ENCODE results near the gene ROR2.
A peak's percentile ranks its signal among the peaks of the same experiment; 100 is the strongest.

ROR2 gene

DNA sequence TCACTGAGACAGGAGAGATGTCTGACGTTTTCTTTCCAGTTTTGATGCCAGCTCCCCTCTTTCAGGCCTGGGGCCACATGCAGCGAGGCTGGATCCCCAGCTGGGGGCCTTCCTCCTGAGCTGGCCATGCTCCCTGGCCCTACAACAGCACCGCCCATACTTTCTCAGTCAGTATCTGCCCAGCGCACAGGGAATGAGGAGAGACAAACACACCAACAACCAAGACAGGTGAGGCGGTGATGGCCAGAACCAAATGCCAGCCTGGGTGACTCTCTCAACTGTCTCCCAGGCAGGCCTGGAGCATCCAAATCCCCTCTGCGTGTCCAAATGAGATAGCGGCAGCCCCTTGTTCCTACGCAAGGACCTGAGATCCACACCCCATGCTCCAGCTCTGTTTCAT, 109.6 kb downstream of the ROR2 start:
- no peak for DNase-seq

DNA sequence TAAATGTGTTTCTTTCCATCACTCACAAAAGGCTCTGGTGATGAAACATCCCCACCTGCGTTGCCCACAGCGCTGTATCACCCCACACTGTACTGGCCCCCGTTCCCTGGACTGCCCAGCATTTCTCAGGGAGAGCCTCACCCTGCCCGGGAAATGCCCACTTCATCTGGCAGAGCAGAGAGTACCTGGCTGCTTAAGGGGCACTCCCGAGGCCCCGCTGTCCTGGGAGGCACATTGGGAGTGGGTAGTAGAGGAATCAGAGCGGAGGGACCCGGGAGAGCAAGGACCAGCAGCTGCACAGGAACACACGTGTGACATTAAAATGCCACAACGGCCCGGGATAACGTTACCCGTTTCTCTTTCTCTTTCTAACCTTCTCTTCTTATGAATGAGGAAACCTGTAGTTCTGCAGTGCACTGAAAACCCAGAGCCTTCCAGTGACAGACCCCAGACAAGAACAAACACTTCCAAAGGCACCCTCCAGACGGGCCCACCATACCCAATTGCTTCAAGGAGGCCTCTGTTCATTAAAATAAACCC, 110.0 kb downstream of the ROR2 start:
- no peak for DNase-seq

DNA sequence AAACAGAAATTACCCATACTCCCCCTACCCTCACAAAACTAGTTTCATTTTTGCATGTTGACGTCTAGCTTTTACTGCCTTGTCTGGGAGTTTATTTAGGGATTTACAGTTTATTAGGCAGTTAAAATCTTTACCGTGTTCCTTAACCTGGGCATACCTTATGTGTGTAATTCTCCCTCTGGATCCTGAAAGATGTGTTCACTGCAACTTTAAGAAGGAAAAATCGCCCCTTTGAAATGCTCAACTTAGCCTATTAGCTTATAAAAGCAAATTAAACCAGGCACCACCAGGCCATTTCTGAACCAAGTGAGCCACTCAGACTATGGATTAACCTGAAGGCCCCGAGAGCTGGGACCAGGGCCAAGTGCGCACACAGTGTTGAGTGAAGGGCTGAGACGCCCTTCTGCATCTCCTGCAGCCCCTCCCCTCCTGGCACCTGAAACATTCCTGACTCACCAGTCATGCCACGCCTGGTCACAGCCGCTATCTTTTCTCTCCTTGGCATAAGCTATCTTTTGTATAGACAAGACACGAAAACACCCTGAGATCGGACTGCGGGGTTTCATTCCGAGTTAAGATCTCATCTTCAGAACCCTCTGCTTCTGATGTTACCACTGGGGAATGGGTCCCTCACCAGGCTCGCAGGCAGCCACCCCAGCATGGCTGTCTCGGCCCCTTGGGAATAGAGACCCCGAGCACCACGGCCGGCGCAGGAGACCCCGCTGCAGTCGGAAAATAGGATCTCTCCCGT, 111.9 kb downstream of the ROR2 start:
- DNase-seq = no peak

DNA sequence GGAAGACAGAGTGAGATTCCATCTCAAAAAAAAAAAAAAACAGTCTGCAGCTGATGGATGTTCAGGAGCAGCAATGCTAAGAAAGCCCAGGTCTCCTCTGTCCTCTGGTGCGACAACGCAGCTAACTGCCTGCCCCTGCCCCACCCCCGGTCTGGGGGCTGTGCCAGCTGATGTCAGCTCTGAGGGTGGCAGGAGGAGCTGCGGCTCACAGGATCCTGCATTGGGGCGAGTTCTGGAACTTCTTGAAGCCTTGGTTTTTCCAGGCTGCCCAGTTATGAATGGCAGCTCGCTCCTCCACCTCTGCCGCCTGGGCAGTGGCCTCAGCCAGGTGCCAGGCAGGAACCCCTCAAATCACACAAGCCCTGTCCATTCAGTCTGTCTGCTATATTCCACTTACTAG, 113.5 kb downstream of the ROR2 start:
- no peak for DNase-seq

DNA sequence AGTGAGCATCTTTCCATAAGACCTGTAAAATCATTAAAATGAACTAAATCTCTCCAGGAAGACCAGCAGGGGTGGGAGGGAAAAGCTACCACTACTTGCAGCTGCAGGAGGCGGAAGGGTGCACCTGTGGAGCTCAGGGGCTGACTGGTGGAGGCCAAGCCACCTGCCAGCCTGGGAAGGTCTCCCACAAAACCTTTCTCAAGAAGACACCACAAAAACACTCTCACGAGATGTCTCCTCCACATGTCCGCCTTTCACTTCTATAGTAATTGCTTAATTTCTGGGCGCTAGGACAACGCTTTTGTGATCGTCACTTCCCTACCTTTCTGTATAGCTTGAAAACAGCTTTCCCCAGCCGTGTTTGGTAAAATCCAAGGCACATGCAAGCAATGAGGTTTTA, 114.4 kb downstream of the ROR2 start:
- DNase-seq = no peak

DNA sequence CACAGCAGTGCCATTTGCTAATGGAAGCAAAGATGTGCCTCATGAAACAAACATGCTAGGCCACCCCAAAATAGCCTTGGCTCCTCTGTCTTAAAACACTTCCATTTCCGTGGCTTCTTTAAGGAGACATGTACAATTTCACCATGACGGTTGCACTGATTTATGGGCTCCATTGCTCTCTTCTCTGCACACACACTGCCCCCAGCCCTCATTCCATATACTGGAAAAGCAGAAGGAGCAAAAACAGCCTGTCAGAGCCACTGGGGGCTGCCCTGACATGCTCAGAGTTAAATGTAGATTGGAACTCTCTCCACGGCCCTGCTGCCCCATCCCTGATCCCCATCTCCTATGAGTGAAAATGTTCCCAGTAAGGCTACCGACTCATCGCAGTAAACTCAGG, 114.8 kb downstream of the ROR2 start:
- no peak for DNase-seq

DNA sequence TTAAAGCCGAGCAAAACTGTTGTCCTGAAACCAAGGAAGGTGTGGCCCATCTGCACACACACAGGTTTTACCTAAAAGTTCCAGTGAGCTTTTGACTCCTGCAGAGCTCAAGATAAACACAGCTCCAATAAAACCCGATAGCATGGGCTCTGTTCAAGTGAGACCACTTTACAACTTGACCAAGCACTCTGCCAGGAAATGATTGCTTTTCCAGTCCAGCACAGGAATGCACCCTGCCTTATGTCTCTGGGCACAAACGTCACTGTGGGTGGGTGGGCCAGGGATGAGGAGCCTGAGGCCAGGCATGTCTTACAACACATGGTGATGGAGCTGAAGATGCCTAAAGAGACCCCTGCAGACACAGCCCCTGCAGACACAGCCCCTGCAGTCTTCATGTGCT, 115.3 kb downstream of the ROR2 start:
- DNase-seq = no peak

DNA sequence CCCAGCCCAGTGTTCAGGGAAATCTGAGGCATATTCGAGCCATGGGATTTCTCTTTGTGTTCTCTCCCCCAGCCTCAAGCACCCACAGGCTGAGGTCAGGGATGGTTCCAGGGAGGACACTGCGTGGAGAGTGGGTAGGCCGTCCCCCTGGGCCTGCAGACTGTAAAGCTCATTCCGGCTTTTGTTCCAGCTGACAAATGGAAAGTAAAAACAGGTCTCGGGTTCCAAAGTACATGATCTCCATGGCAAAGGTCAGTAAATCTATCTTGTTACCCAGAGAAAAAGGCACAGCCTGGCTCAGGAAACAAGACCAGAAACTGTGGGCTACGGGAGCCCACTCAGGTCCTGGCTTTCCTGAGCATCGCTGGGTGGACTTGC, 116.2 kb downstream of the ROR2 start:
- DNase-seq = no peak

DNA sequence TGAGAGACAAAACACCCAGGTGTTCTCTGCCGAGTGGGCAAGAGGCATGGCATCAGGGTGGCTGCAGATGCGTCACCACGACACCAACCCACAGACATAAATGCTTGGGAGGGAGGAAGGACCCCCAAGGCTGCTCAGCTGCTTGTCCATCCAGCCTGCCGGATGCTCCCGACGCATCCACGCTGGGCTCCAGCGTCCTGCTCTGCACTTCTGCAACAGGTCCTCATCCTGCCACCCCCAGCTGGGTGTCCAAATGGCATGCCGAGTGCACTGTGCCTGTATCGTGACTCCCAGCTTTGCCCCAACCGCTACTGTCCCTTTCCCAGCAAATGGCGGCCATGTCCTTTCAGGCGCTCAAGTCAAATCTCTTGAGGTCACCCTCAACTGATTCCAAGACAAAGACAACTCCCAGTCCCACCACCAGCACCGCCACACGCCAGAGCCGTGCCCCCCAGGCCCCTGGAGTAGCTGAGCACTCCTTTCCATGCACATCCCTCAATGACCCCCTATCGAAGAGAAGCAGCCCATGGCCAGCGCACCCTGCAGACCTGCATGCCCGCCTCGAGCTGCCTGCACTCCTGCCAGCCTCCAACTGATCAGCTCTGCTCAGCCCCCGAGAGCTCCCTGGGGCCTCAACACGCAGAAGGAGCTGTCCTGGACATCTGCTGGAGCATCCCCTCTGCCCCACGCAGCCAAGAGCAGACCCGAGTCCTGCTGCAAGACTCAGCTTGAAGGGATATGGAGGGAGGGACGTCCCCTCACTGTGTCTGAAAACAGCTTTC, 116.7 kb downstream of the ROR2 start:
- DNase-seq = no peak

DNA sequence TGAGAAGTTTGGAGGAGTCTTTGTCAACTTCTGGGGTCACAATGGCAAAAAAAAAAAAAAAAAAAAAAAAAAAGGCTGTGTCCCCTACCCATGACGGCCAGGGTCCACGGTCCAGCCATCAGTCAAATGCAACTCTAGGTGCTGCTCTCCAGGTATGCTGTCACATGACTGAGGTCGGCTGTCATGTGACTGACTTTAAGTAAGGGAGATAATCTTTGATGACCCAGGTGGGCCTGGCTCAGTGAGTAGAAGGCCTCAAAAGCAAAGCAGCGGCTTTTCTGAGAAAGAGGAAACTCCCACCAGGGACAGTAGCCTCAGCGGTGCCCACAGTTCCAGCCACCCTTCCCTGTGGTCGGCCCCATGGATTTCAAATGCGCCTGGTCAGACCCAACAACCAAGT, 117.7 kb downstream of the ROR2 start:
- no peak for DNase-seq

DNA sequence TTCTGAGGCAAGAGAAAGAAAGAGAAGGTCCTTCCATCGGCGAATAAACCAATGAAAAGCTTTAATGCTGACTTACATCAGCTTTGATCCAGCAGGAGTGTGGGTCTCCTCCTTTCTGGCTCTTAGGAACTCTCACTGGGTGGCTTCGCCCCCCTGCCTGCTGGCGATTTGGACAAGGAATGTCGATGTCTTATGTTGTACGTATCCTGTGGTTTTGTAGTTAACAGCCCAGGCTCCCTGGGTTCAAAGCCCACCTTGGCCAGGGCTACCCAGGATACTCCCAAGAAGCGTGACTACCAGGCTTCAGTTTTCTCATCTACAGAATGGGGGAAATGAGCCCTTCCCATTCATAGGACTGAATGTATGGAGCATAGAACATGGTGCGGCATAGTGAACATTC, 124.2 kb downstream of the ROR2 start:
- no peak for DNase-seq

DNA sequence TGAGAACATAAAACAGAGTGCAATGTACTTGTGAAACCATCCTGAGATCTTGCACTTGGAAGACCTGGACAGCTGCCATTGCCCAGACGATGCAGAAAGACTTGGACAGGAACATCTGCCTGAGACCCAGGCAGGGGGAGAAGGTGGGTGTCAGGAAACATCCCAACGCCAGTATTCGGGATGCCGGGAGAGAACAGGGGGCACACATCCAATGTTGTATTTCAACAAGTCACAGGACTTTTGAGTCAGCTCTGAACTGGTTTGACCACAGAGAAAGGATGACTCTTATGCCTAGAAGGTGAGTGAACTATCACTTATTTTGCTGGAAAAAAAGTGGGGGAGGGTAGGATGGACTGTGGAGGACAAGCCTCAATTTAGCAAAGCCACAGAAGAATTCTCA, 124.6 kb downstream of the ROR2 start:
- peak; percentile 35 for DNase-seq

DNA sequence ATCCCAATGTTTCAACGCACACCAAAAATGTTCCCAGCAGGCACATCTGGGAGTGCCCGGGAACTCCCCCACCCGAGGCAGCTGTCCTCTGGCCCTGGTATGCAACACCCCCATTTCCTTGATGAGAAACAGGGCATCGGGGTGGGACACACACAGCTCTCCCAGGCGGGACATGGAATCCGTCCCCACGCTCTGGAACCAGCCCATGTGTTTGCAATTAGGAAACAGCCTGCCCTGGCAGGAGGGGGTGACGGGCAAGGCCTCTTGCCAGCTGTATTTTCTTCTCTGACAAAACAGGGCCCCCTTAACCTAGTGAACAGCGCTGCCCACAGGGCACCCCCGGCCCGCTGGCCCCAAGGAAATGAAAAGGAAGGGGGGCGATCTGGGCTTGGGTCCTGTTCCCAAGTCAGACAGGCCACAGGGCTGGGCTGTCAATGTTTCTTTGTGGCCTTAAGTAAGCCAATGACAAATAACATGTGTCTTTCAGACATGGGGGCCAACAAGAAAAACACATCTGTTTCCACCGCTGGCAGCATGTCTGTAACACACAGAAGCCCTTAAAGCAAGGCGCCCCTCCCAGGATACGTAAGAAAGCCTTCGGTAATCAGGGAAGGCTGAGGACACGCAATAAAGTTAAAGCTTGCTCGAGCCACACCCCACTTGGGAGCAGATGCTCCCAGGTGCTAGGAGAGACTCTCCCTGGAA, 125.3 kb downstream of the ROR2 start:
- peak; percentile 69 for DNase-seq

DNA sequence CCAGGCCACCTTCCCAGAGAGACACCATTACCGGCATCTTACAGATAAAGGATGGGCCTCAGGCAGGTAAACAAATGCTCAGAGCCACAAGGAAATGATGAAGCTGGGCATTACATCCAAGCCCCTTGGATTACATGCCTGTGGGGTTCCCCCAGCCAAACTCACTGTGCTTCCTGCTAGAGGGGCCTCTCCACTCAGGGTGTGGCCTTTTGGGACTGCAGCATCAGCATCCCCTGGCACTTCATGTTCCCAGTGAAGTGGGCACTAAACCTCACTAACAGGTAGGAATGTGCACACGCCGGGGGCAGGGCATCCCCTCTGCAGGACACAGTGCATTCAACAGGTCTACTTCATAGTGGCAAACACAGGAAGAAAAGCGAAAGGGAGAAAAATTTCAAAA, 125.9 kb downstream of the ROR2 start:
- DNase-seq = no peak

DNA sequence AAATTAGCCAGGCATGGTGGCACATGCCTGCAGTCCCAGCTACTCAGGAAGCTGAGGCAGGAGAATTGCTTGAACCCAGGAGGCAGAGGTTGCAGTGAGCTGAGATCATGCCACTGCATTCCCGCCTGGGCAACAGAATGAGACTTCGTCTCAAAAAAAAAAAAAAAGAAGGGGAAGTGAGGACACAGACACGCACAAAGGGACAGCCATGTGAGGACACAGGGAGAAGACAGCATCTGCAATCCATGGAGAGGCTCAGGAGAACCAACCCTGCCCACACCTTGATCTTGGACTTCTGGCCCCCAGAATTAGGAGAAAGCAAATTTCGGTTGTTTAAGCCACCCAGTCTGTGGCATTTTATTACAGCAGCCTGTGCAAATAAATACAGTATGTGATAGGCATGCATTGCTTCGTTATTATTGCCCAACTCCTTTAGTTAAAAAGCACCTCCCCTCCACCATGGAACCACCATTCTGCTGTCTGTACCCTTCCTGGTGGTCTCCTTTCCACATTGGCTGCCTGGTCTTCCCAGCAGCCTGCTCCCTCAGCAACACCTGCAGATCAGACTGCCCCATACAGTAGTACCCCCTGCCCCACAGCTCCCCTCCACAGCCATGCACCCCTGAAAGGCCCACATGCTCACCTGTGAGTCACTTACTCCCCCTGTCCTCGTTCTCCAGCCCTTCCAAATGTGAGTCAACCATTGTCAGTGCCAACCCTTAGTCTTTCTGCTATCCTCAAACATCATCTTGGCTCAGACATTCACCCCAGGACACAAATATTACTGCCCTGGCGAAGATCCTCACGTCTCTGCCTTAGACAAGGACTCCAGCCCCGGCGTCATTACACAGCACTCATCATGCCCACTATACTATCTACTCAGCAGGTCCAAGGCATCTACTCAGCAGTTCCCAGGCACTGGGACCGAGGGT, 128.8 kb downstream of the ROR2 start:
- no peak for DNase-seq

DNA sequence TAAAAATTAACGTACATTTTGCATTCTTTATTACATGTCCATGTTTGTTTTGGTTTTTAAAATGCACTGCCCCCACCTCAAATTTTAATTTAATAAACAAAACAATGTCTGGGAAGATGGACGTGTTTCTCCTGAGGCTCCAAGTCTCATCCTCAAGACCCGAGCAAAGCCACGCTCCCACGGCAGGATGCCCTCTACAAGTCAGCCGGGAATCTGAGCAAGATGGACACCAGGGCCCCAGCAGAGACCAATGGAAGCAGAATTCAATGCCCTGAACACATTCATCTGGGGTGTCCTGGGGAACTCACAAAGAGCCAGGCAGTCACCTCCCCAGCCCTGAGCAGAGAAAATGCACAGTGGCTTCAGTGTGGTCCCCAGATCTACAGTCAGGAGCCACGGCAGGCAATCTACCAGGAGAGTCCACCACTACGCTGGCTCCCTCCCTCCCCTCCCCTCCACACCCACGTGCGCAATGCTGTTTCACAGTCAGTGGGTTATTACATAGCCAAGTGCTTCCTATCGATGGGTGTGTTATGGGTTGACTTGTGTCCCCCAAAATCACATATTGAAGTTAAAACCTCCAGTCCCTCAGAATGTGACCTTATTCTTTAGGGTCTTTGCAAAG, 129.8 kb downstream of the ROR2 start:
- no peak for DNase-seq

DNA sequence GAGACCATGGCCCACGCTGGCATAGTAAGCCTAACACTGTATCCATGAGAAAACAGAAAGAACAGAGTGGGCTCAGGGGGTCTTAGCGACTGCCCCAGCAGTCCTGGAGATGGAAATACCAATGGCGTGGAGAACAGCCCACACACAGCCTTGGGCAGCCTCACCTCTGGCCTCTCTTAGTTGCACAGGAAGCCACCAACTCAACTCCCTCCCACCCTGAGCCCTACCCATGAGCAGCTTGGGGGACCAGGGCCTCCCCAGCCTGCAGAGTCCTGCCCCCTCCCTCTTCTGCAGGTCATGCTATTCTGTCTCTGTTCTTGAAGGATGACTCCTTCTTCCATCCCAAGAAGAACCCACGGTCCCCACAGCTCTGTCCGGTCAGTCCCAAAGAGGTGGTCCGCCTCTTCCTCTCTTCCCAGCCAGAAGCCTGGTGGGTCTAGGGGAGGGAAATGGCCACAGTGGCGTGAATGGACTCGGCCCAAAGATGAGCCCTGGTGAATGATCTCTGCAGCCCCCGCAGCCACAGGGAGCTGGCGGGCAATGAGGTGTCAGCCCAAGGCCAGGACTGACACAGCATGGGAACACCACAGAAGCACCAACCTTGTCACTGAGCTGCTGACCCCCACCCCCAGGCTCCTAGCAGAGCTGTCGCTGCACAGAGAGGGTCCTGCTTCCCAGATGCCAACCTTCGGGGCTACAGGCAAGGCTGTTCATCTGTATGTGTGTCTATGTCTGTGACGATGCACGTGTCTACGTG, 131.2 kb downstream of the ROR2 start:
- DNase-seq = no peak

DNA sequence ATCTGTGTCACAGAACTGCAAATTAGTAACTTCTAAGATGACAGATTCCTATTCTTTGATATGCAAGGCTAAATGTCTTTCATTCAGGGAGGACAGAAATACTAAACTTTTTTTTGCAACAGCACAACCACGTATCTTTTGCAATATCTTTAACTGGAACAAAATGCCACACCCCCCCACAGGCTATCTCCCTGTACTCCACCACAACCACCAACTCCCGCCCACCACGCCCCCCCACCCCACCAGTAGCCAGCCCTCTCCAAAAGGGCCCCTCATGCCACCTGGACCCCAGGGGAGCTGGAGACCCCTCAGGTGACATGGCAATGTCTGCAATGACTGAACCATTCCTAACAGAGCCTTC, 131.8 kb downstream of the ROR2 start:
- no peak for DNase-seq

DNA sequence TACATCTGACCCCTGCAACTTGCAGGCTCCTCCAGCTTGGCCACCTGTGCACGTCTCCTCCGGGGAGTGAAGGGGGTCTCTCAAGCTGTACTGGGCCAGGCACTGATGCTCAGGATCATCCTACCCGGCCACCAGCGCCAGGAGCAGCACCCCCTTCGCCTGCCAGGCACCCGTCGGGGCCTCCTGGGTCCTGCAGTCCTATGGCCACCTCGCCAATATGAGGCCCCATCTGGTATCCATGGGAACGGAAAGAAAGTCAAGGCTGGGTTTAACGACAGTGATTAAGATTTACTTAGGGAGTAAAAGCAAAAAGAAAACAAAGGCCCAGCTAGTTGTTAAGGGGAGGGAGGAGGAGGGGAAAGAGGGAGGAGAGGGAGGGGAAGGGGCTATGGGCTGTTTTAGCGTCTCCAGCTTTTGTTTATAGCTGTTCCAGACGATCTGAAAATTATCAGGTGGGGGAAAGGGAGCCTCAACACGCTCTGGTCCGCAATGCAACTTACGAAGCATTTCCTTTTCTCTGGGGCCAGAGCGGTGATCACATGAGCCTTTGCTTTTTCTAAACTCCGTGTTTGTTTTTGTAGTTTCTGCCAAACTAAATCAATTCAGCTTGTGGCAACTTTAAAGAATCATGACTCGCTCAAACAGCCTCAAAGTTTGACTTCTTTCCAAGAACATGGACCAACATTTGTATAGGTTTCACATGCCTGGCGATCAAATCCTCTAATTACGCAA, 132.4 kb downstream of the ROR2 start:
- DNase-seq = peak; percentile 65

DNA sequence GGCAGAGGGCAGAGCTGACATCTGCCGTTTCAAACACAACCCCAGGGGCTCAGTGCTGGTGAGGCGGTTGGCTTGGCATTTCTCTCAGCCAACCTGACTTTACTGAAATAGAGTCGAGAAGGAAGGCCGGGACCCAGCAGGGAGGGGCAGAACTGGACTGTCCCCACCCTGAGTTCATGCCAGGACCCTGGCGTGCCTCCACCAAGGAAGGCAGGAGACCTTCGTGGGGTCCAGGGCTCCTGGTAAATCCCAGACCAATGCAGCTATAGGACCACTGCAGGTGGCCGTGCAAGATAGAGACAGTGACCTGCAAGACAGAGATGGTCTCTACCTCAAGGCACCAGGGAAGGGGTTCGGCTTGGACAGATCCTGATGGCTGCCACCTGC, 132.9 kb downstream of the ROR2 start:
- DNase-seq = no peak
